GM19468 (cell line): ENCODE results near the gene FEM1B.
A peak's percentile ranks its signal among the peaks of the same experiment; 100 is the strongest.
"Not testable (repeated sequence)": the region's sequence is repeated elsewhere in the genome, so short reads cannot be mapped to it uniquely, and the experiment has no call there.

ENCODE experiments used
- ATAC-seq: cut with Tn5 transposase; IDR thresholded peaks from one replicate; pipeline ENCODE4 v1.9.1; 2021; ENCODE audit warnings: mild to moderate bottlenecking, moderate library complexity, moderate number of reproducible peaks; ENCODE audit not compliant: unreplicated experiment; ENCODE audit errors: extremely low read depth

Gene FEM1B

DNA sequence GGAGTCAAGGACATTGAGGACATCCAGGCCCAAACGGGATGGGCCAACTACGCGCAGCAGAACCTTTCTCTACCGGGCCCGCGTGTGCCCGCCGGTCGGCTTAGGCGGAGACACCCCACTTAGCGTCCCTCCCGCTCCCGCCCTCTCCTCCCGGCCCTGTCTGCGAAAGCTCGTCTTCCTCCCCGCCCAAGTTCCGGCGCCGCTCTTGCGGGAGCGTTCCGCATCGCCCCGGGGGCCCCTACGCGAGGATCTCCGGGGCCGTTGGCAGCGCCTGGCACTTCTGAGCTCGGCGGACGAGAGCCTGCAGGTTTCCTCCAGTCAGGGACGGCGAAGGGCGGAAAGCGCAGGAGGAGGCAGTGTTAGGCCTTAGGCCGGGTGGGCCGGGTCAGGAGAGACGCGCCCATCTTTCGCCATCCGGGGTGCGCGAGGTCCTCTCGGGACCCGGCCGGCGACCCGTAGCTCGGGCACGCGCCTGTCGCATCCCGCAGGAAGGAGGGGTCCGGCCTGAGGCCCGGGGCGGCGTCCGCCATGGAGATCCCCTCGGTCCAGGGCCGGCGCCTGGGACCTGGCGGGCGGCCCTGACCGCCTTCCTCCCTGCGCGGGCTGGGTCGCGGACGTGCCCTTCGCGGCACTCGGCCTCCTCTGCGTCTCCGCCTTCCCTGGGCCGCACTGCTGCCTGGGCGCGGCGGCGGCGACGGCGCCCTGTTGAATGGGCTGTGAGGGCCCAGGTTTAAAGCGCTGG, at the start of gene FEM1B:
TSS of gene FEM1B (plus strand) at position 143 of the 742 bp plus-strand sequence. CDS start 673 bp downstream, outside the sequence.
- ATAC-seq: peak; percentile 71

DNA sequence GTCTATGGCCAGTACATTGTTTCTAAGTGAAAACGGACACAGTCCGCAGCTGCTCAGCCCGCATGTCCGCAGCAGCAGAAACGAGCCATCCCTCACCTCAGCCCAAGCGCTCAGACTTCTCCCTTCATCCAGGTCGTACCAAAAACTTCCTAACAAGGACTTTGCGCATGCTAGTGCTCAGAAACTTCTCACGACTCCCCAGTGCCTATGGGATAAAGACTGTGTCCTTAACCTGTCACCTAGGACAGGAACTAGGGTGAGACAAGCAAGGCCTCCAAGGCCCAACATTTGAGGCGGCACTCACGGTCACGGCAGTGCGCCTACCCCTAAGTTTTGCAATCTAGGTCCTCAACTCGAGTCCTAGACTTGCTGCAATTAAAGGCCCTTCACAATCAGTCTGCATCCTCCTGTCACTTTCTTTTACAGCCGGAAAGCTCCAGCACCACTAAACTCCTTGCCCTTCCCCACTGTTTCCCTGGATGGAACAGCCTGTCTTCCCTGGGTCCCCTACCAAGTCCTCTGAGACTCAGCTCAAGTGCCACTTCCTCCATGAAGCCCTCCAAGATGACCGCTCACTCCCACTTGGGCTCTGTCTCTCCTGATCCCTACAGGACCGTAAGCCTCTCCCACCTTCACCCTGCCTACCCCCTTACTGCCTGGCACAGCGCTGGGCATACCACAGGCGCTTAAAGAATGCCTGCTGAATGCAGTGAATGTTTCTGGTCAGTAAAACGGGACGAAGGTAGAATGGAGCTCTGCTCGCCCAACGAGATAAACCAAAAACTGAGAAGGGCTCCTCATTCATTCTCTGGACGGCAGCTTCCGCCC, 49.2 kb upstream of the FEM1B start:
- ATAC-seq: no peak

- no peak for ATAC-seq
Observed at GRCh38 chr15:68228971-68229385, 48.6 kb upstream of the FEM1B start.

DNA sequence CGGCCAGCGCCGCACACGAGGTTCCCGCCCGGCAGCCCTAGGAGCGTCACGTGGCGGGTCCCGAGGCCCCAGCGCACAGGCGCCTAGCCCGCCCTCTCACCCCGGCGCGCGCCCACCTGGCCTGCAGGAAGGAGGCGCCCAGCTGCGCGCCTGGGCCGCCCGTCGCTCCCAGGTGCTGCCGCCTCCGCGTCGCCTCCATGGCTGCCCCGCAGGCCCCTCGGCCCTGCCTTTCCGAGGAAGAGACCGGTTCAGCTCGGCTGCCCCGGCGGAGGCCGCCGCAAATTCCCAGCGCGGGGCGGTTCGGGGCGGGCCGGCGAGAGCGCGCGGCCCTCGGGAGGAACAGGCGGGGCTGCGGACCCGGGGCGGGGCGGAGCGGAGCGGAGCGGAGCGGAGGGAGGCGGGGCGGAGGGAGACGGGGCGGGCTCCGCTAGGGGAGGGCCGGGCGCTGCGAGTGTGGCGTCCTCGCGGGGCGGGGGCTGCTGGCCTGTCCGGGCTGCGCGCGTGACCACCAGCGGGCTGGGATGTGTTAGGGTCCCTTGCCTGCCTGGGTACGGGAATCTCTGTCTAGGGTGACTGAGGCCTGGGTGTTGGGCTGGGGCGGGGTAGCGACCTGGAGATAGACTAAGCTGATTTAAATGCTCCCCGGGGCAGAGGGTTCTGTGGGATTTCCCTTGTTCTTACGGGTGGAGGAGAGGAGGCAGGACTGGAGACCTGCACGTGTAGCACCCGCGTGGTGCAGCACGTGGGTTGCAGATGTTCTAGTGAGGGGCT, 48.0 kb upstream of the FEM1B start, which contains the start of gene CLN6:
TSS of gene CLN6 (minus strand) at position 343 of the 771 bp plus-strand sequence. CDS start at position 199, 144 bp downstream.
- ATAC-seq: peak; percentile 59

GRCh38 chr15:68230157-68231100, 47.1 kb upstream of the FEM1B start:
- no peak for ATAC-seq

- ATAC-seq: no peak
Observed at GRCh38 chr15:68231102-68231818, 46.3 kb upstream of the FEM1B start.

GRCh38 chr15:68232449-68232848, 45.1 kb upstream of the FEM1B start:
- ATAC-seq: no peak

GRCh38 chr15:68232937-68233336, 44.6 kb upstream of the FEM1B start:
- no peak for ATAC-seq

- no peak for ATAC-seq
Observed at GRCh38 chr15:68234060-68234459, 43.5 kb upstream of the FEM1B start.

DNA sequence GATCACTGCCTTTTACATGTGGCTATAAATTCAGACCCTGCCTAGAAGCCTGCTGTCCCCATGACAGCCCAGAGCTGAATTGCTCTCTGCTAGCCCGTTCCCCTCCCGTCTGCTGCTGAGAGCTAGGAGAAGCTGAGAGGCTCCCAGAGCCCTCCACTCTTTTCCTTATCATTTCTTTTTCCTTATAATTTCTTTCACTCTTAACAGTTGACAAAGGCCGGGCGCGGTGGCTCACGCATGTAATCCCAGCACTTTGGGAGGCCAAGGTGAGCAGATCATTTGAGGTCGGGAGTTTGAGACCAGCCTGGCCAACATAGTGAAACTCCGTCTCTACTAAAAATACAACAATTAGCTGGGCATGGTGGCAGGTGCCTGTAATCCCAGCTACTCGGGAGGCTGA, 43.0 kb upstream of the FEM1B start:
- ATAC-seq: not testable (repeated sequence)

DNA sequence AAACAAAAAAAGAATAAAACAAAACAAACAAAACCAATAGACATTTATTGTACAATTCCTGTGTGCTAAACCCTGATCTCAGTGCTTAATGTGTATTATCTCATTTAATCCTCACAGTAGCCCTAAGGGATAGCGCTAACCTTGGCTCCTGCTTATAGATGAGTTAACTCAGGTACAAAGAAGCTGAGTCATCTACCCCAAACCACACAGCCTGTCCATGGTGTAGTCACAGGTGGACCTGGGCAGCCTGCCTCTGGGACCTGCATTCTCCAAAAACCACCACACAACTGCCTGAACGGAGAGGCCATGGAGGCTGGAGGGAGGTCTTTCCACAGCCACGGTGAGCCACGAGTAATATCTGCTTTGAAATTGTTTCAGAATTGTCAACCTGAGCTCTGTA, 42.5 kb upstream of the FEM1B start:
- no peak for ATAC-seq

GRCh38 chr15:68239025-68239424, 38.5 kb upstream of the FEM1B start:
- ATAC-seq: no peak

DNA sequence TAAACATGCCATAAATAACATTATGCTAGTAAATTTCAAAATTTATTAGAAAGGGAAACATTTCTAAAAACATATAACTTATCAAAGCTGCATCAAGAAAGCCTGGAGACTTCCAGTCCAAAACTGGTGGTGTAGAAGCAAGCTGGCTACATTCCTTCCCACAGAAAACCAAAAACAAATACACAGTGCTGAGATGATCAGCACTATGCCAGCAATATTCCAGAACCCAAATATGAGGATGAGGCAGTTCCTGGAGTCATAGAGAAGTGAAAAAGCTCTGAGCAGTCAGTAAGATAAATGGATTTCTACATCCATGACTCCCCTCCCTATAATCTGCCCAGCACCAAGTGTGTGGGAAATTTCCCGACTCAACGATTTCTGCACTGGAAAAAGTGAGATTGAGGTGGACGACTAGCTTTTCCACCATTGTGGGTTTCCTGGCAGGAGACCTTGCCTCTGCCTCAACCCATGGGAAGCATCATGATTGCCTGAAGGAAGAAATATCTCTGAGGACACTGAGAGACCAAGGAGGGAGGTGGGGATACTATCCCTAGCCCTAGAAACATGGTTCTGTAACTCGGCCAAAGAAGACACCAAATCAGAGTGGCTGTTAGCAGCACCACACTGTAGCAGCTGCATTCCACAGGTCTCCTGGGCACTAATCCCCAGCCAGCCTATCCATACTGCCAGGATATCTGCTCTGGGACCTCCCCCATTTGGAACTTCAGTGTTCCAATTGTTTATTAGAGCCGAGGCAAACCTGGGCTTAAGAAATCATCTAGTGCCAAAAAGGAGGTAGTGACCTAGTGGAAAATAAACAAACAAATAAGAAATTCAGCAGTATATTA, 36.2 kb upstream of the FEM1B start:
- ATAC-seq: no peak

GRCh38 chr15:68244235-68244634, 33.3 kb upstream of the FEM1B start:
- no peak for ATAC-seq

- no peak for ATAC-seq
Observed at GRCh38 chr15:68249058-68249713, 28.4 kb upstream of the FEM1B start.

- no peak for ATAC-seq
Observed at GRCh38 chr15:68252925-68253534, 24.5 kb upstream of the FEM1B start.
